ENCODE data around the gene PLIN4. TPM values are rescaled to one million over a fixed set of nuclear protein-coding genes. Genes with fewer than 3 reads are reported as not detected.

Gene PLIN4
- total and polyA plus RNA-seq, 9 of the 15 experiments (the other 6 are each of a cell fraction or from before 2014, with no cell fraction given) = 0.04 to 0.16 (median 0.07) TPM; not detected in 3

- 0 out of 4 replicates have a peak, but pooled peaks of 1 of the 2 experiments have one; percentile 6 for TF ChIP-seq ZNF318 (IDR thresholded peaks at IDR 0.05; ENCODE audit: borderline replicate concordance in 1 of 2, low read depth in 1 of 2)
- TF ChIP-seq ZNF232 (CRISPR knock-in tag; IDR thresholded peaks at IDR 0.05) = no peak
- TF ChIP-seq YY1 (IDR thresholded peaks at IDR 0.05; ENCODE audit: borderline replicate concordance in 1 of 3, control insufficient read depth in 1 of 3, extremely low read depth in 1 of 3, insufficient read depth in 3 of 3, insufficient read length in 1 of 3, insufficient replicate concordance in 2 of 3, low read depth in 1 of 3, low read length in 2 of 3) = peak in 1 of 3 experiments; percentile 0
- TF ChIP-seq NBN (IDR thresholded peaks at IDR 0.05; ENCODE audit: low read depth) = 0 out of 2 replicates have a peak, but pooled peaks have one; percentile 8
- peak; percentile 25; the same call in 1 of the 2 replicates for TF ChIP-seq REST (IDR thresholded peaks at IDR 0.05; ENCODE audit: borderline replicate concordance)
- no peak for TF ChIP-seq REST (CRISPR knock-in tag; IDR thresholded peaks at IDR 0.05; ENCODE audit: low read depth)
- TF ChIP-seq BHLHE40 (IDR thresholded peaks at IDR 0.05; ENCODE audit: low read length) = 0 out of 2 replicates have a peak, but pooled peaks have one; percentile 6
Observed at GRCh38 chr19:4557971-4558941, 40.0 kb upstream of the PLIN4 start (continued).

All from K562 (cell line).